EH (cell line): ENCODE data around the gene CPB2.

Experiments
- DNase-seq: peaks from one replicate; pipeline ENCODE4 v3.0.0-alpha.2; 2015; ENCODE audit warnings: low read depth

Gene CPB2

GRCh38 chr13:46097015-46097414 lies 7.8 kb downstream of the CPB2 start:
- no peak for DNase-seq

DNA sequence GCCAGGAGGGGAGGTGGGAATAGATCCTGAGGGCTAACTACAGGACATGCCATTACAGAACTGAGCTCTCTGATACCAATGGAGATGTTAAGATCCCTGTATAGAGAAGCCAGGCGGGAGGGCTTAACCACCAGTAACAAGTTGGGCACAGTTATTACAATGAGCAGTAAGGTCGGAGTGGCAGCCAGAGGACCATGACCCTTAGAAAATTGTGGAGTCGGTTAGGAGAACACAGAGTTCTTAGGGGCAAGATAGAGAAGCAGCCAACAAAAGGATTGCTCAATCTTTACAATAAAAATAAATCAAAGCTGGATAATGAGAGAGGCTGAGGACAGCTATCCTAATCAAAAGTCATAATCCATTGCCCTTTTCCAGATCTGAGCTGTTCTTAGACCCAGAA lies 10.4 kb downstream of the CPB2 start:
- DNase-seq, result no peak

DNA sequence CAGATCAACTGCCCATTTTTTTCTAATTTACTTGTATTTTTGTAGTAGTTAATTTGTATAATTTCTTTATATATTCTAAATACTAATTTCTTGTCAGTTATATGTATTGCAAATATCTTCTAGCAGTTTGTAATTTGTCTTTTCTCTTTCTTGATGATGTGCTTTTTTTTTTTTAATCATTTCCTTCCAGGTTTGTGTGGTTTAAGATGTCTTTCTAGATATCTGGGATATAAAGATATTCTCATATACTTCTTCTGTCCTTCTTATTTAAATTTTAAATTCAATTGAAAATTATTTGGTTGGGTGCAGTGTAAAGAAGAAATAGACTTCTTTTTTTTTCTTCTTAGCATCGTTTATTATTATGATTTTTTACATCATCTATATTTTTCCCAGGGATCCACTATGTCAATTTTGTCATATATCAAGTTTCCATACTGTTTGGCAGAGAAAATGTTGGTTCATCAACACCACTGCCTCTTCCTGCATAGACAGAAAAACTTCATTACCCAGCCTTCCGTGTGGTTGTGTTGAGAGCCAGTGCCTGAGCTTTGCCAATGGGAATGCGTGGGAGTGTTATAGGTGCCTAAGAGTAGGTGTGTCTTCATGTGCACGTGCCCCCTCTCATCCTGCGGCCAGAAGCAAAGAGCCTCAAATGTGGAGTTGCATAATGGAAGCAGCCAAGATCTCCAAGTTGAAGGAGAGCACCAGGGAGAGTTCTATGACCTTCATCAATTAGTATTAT lies 15.8 kb downstream of the CPB2 start:
- DNase-seq, result no peak

- no peak for DNase-seq
Observed at GRCh38 chr13:46087481-46087880, 17.4 kb downstream of the CPB2 start.

DNA sequence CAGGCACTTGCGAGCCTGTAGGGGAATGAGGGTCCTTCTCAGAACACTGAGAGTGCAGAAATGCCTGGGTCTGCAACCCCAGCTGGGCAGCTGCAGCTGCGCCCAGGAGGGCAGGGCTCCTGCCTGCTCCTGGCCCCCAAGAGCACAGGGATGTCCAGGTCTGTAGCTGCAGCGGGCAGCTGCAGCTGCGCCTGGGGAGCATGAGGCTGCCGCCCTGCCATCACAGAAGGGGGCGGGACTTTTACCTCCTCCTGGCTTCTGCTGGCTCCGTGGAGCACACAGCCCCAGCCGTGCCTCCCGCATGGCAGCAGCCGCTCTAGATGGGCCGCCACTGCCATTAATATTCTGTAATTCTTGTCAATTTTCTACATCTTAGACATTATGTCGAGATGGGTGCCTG lies 17.8 kb downstream of the CPB2 start:
- no peak for DNase-seq

- no peak for DNase-seq
Observed at GRCh38 chr13:46086421-46086922, 18.4 kb downstream of the CPB2 start.

DNA sequence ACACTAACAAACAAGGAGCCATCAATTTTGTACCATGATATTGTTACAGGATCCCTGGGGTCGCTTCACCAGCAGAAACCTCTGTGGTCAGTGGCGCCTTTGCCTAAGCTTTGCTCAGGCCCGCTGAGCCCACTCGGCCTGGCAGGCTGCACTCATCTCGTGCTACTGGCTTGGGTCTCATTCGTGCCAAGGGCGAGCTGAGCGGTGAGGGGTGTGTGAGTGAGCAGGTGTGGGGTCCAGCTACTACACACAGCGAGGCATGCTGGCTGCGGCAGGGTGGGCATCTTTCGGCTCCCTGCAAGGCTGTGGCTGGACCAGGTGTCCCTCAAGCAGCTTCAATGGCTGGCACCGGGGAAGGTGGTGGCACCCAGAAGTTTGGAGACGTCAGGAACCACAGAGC lies 19.1 kb downstream of the CPB2 start:
- DNase-seq, result no peak

- no peak for DNase-seq
Observed at GRCh38 chr13:46082324-46082723, 22.5 kb downstream of the CPB2 start.

DNA sequence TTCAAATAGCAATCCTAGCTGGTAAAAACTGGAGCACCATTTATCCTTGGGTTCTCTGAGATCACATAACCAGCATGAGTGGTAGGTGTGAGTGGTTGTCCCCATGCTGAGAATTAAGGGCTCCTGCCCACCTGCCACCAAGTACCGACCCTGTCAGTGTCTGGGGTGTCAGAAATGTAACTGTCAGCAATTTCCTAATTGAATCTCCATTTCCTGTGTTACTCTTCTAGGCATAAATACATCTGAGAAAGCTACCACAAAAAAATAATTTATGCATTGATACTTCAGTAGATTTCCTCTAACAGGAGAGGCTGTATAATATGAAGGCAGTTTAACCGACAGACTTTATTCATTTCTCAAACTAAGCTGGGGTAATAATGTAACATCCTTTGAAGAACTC lies 25.1 kb downstream of the CPB2 start:
- no peak for DNase-seq

- no peak for DNase-seq
Observed at GRCh38 chr13:46077265-46077664, 27.6 kb downstream of the CPB2 start.

GRCh38 chr13:46076827-46077226 lies 28.0 kb downstream of the CPB2 start:
- DNase-seq, result no peak

GRCh38 chr13:46075811-46076210 lies 29.0 kb downstream of the CPB2 start:
- DNase-seq, result no peak

GRCh38 chr13:46071590-46072249 lies 33.1 kb downstream of the CPB2 start:
- DNase-seq, result no peak

GRCh38 chr13:46063292-46063691 lies 41.5 kb downstream of the CPB2 start:
- no peak for DNase-seq

DNA sequence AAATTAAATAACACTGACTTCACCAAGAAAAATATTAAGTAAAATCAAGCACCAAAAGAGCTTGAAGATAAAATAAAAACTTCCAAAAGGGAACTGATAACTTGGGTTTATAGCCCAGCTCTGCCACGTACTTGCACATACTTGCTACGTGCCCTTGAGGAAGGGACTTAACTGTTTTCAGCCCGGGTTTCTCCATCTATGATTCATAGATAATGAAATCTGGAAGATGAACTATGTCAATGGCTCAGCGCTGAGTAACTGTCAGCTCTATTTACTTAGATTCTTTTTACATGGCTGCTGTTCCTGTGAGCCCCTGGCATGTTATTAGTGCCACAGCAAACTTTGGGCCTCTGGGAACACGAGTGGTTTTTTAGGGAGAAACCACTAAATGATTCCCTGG lies 42.6 kb downstream of the CPB2 start:
- DNase-seq, result peak; percentile 53

DNA sequence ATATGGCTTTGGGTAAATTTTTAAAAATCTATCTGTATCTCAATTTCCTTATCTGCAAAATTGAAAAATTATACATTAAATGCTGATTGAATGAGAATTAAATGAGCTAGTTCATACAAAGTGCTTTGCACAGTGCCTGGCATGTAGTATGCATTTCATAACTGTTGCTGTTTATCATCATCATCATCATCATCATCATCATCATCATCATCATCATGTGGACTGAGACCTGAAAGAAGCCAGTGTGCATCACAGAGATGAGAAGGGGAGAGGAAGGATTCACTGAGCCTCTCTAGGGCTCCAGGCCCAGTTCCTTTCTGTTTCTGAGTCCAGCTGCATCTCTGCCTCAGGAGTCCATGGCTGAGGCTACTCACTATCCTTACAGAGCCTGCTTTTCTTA lies 45.4 kb downstream of the CPB2 start:
- no peak for DNase-seq

- DNase-seq, result no peak
Observed at GRCh38 chr13:46058268-46058667, 46.6 kb downstream of the CPB2 start.

DNA sequence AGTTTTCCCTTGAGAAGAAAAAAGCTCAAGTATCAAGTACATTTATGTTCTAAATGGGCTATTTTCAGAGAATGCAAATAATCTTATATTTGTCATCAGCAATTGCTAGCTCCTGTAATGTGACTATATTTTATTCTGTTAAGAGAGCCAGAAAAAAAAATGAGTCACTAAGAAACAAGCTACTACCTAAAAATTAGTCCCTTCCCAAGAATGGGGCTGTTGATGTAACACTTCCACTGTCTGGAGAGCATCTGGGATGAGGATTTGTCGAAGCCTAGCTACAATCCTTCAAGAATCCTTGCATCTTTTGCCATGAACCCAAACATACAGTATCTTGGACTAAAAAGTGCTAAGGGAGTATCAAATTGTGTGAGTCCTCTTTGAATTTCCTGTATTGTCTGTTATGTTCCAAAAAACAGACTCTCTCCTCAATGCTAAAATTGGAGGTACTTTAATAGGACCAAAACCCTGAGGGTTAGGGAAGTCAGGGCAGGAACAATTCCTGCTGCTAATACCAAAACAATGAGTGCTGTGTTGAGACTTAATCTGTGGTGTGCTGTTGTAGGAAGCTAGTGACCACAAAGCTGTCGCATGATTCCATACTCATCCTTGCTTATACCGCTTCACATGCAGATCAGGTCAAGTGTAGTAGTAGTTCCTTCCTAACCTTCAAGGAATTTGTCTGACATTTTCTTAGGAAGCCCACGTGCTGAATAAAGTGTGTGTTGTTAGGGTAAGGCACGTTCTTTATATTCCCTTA lies 47.4 kb downstream of the CPB2 start:
- no peak for DNase-seq

- no peak for DNase-seq
Observed at GRCh38 chr13:46053162-46054012, 51.4 kb downstream of the CPB2 start.

- peak; percentile 95 for DNase-seq
Observed at GRCh38 chr13:46052319-46053161, 52.3 kb downstream of the CPB2 start, which contains the start of gene ZC3H13. Gene ZC3H13 (minus strand): TSS chr13:46052746. CDS start chr13:46045507, 7,239 bp downstream.

GRCh38 chr13:46051968-46052318 lies 52.9 kb downstream of the CPB2 start:
- no peak for DNase-seq
